Measurements from ENCODE around the gene PORCN. TPM values are rescaled to one million over a fixed set of nuclear protein-coding genes. Genes with fewer than 3 reads are reported as not detected.

The PORCN gene
- total and polyA plus RNA-seq, 9 donors, result 7.6 to 13.9 (median 9.9) TPM

DNA sequence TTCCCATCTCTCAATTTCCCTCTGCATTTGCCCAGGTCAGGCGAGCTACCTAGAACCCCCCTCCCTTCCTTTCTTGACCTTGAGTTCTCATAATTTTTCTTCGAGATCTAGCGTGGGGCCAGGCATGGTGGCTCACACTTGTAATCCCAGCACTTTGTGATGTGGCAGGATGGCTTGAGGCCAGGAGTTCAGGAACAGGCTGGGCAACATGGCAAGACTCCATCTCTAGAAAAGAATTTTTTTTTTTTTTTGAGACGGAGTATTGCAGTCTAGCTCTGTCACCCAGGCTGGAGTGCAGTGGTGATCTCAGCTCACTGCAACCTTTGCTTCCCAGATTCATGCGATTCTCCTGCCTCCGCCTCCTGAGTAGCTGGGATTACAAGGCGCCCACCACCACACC lies 4.5 kb upstream of the PORCN start:
- DNase-seq, result no peak

DNA sequence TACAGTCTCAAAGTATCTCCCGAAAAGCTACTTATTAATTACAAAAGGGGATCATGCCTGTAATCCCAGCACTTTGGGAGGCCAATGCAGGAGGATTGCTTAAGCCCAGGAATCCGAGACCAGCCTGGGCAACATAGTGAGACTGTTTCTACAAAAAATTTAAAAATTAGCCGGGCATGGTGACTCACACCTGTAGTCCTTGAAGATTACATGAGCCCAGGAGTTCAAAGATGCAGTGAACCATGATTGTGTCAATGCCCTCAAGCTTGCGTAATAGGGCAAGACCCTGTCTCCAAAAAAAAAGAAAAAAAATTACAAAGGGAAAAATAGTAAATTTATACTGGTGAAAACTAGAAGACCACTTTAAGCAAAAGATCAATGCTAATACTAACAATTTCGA lies 3.3 kb upstream of the PORCN start:
- TF ChIP-seq, protein P1, sequence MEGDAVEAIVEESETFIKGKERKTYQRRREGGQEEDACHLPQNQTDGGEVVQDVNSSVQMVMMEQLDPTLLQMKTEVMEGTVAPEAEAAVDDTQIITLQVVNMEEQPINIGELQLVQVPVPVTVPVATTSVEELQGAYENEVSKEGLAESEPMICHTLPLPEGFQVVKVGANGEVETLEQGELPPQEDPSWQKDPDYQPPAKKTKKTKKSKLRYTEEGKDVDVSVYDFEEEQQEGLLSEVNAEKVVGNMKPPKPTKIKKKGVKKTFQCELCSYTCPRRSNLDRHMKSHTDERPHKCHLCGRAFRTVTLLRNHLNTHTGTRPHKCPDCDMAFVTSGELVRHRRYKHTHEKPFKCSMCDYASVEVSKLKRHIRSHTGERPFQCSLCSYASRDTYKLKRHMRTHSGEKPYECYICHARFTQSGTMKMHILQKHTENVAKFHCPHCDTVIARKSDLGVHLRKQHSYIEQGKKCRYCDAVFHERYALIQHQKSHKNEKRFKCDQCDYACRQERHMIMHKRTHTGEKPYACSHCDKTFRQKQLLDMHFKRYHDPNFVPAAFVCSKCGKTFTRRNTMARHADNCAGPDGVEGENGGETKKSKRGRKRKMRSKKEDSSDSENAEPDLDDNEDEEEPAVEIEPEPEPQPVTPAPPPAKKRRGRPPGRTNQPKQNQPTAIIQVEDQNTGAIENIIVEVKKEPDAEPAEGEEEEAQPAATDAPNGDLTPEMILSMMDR (IDR thresholded peaks at IDR 0.05), result no peak
- TF ChIP-seq POLR2A (IDR thresholded peaks at IDR 0.05), result no peak
- TF ChIP-seq EP300 (IDR thresholded peaks at IDR 0.05), result no peak
- H3K4me1 ChIP-seq (ENCODE audit: insufficient read depth), result no peaks in the 10 kb centered on the region
- no peaks in the 10 kb centered on the region for H3K9me3 ChIP-seq
- WGBS, 3 donors, result 62 to 79% (median 69%) methylated on average over 5 of the region's 5 CpGs
- no peak overlapping the region for H3K27ac ChIP-seq
- no peak for DNase-seq
- H3K36me3 ChIP-seq, result no peaks in the 10 kb centered on the region
- no peak overlapping the region for H3K4me3 ChIP-seq
- H3K27me3 ChIP-seq, result no peaks in the 10 kb centered on the region
- intact Hi-C loops (cut with DNase I), result no loop called here

More for the DNA sequence above, 4.5 kb upstream of the PORCN start:
- 68 to 76% (median 69%) methylated on average over 7 of the region's 7 CpGs for WGBS, 3 donors
- H3K9me3 ChIP-seq, result no peaks in the 10 kb centered on the region
- H3K4me1 ChIP-seq (ENCODE audit: insufficient read depth), result no peaks in the 10 kb centered on the region
- no peak for TF ChIP-seq POLR2A (IDR thresholded peaks at IDR 0.05)
- H3K27ac ChIP-seq, result no peak overlapping the region
- H3K36me3 ChIP-seq, result no peaks in the 10 kb centered on the region
- no peak overlapping the region for H3K4me3 ChIP-seq
- H3K27me3 ChIP-seq, result no peaks in the 10 kb centered on the region
- intact Hi-C loops (cut with DNase I), result no loop called here

DNA sequence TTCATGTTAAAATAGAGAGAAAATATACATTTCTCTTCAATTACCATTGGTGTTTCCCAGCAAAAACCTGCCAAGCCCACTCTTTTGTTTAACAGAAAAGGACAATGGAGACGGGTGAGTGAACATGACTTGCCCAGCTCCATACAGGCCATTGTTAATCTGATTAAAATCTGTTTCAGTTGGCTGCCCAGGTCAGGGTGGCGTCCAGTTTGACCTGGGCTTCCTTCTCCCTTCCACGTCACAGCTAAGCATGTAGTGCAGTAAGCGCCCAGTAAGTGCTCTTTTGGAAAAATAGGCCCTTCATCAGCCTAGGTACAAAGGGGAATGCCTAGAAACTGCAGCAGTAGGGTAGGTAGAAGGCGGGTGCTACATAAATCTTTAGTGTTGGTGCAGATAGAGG lies 1.5 kb upstream of the PORCN start:
- intact Hi-C loops (cut with DNase I), result no loop called here
- Histone ChIP-seq H3K27ac (no peak overlapping the region), H3K4me1 (ENCODE audit: insufficient read depth) (no peaks in the 10 kb centered on the region), H3K27me3 (no peaks in the 10 kb centered on the region), H3K36me3 (no peaks in the 10 kb centered on the region), H3K9me3 (no peaks in the 10 kb centered on the region), H3K4me3 (no peak overlapping the region)
- TF ChIP-seq POLR2A (IDR thresholded peaks at IDR 0.05), result no peak
- TF ChIP-seq EP300 (IDR thresholded peaks at IDR 0.05), result no peak
- TF ChIP-seq, protein P1 (IDR thresholded peaks at IDR 0.05), result no peak
- 69 to 76% (median 75%) methylated on average over 5 of the region's 5 CpGs for WGBS, 3 donors
- no peak for DNase-seq

DNA sequence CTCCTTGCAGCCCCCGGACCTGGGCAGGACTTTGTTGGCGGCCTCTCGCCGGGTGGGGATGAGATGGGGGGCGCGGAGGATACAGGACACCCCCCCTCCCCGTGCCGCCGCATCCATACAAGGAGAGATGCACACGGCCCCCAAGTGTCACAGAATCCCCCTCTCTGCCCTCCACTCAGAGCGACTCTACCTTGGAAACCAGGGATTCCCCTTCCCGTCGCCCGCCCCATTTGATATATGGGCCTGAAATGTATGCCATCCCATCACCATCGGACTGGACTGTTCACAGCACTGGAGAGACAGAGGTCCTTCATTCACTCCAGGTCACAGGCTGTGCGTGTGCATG lies 426 bp downstream of the PORCN start:
- no peak for DNase-seq
- Histone ChIP-seq H3K4me1 (ENCODE audit: insufficient read depth) (no peaks in the 10 kb centered on the region), H3K27me3 (no peaks in the 10 kb centered on the region), H3K4me3 (peak overlapping the region; percentile 75), H3K9me3 (no peaks in the 10 kb centered on the region), H3K27ac (no peak overlapping the region), H3K36me3 (no peaks in the 10 kb centered on the region)
- intact Hi-C loops (cut with DNase I), result no loop called here
- WGBS, 3 donors, result 28 to 47% (median 42%) methylated on average over 16 of the region's 16 CpGs
- TF ChIP-seq EP300 (IDR thresholded peaks at IDR 0.05) (no peak), POLR2A (IDR thresholded peaks at IDR 0.05) (no peak)
- TF ChIP-seq, protein P1 (IDR thresholded peaks at IDR 0.05), result no peak

DNA sequence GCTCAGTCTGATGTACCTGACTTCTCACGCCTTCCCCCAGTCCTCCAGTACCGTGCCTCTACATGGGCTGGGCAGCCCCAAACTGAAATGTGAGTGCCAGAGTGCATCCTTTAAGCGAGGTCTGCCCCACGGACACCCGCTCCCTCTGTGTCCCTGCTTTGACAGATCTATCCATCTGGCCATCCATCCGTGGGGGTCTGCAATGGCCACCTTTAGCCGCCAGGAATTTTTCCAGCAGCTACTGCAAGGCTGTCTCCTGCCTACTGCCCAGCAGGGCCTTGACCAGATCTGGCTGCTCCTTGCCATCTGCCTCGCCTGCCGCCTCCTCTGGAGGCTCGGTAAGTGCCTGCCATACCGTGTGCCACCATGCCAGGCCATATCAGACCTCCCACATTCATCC lies 827 bp downstream of the PORCN start:
- Histone ChIP-seq H3K4me1 (ENCODE audit: insufficient read depth) (no peaks in the 10 kb centered on the region), H3K27ac (no peak overlapping the region), H3K27me3 (no peaks in the 10 kb centered on the region), H3K36me3 (no peaks in the 10 kb centered on the region), H3K4me3 (peak overlapping the region; percentile 75), H3K9me3 (no peaks in the 10 kb centered on the region)
- intact Hi-C loops (cut with DNase I), result no loop called here
- DNase-seq, result no peak
- 51 to 61% (median 58%) methylated on average over 11 of the region's 11 CpGs for WGBS, 3 donors
- TF ChIP-seq, protein P1 (IDR thresholded peaks at IDR 0.05), result no peak
- no peak for TF ChIP-seq POLR2A (IDR thresholded peaks at IDR 0.05)
- TF ChIP-seq EP300 (IDR thresholded peaks at IDR 0.05), result no peak

Data from ovary (tissue), 9 donors.